ENCODE measurements around the gene GAS7.

DNA sequence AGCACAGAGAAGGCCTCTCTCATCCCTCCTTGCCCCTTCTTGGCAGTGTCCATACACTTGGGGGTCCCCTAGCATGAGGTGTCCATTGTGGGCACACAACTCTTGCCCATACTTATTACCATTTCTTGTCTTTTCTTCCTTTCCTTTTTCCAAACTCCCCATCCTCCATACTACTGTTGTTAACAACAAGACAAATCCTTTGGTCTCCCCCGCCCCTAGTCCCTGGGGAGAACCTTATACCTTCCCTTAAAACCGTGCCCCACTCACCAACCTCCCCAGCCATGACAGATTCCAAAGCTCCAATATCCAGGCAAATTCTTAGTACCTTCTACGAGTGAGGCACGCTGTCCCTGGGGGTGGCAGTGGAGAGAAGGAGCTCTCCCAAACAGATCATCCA is 82.9 kb downstream of the GAS7 start:
- TF ChIP-seq, protein P1, sequence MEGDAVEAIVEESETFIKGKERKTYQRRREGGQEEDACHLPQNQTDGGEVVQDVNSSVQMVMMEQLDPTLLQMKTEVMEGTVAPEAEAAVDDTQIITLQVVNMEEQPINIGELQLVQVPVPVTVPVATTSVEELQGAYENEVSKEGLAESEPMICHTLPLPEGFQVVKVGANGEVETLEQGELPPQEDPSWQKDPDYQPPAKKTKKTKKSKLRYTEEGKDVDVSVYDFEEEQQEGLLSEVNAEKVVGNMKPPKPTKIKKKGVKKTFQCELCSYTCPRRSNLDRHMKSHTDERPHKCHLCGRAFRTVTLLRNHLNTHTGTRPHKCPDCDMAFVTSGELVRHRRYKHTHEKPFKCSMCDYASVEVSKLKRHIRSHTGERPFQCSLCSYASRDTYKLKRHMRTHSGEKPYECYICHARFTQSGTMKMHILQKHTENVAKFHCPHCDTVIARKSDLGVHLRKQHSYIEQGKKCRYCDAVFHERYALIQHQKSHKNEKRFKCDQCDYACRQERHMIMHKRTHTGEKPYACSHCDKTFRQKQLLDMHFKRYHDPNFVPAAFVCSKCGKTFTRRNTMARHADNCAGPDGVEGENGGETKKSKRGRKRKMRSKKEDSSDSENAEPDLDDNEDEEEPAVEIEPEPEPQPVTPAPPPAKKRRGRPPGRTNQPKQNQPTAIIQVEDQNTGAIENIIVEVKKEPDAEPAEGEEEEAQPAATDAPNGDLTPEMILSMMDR (IDR thresholded peaks at IDR 0.05): no peak
- TF ChIP-seq POLR2A (IDR thresholded peaks at IDR 0.05): no peak
